NB4 (cell line): Measurements from ENCODE around the gene ERBB4.

ENCODE experiments used
- CTCF ChIP-seq: IDR thresholded peaks from one replicate; pipeline ENCODE4 v1.5.1; 2012; ENCODE audit warnings: low read depth, low read length
- POLR2A ChIP-seq: IDR thresholded peaks from 2 replicates; pipeline ENCODE4 v1.6.1; 2011; ENCODE audit warnings: mild to moderate bottlenecking; ENCODE audit not compliant: insufficient read length; ENCODE audit errors: extremely low read depth

GRCh38 chr2:211990335-211990734 lies 548.3 kb downstream of the ERBB4 start:
- TF ChIP-seq POLR2A: no peak
- no peak for TF ChIP-seq CTCF
